GM12864 (cell line): ENCODE results near the gene SLITRK1.

Source experiments
- DNase-seq: peaks from one replicate; pipeline ENCODE4 v3.0.0-alpha.2; 2011; ENCODE audit warnings: low read depth
- H3K4me3 ChIP-seq: 2 replicates; pipeline ENCODE4 v1.5.1; 2011; ENCODE audit warnings: mild to moderate bottlenecking, low read depth, low read length, control low read depth
- CTCF ChIP-seq: IDR thresholded peaks from 2 replicates; pipeline ENCODE4 v1.5.1; 2011; ENCODE audit warnings: low read depth, mild to moderate bottlenecking, moderate library complexity, low read length, control low read depth, inconsistent platforms; ENCODE audit errors: missing control alignments

Gene SLITRK1

DNA sequence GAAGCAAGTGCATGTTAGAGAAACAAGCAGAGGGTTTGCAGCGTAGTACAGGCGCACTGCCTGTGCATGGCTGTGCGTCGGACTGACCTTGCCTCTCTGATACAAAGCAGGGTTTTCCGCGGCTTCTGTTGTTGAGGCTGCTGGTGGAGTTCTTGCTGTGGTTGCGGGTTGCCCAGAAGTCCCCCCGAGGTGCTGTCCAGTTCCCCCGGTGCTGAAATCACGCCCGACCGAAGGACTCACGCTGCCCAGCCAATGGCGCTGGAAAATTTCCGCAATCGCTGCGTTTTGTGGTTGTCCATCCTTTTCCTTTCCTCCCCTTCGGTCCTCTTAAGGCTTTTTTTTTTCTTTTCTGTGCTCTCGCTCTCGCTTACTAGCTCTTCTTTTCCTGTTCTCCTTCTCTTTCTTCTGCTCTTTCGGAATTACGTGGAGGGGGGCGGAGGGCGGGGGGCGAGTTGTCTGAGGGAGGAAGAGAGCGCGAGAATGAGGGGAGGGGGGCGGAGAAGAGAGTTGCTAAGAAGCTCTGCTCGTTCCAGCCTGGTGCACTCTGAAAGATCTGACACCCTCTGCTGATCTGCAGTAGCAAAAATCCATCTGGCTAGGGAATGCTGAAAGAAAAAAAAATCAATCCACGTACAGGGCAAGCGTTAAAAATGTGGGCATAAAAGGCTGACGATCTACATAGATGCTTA lies at the start of gene SLITRK1:
TSS of gene SLITRK1 (minus strand) at position 558 of the 689 bp plus-strand sequence. CDS start 967 bp downstream, outside the sequence.
- TF ChIP-seq CTCF: no peak
- H3K4me3 ChIP-seq: no peak within 1 kb of the TSS
- DNase-seq: no peak

DNA sequence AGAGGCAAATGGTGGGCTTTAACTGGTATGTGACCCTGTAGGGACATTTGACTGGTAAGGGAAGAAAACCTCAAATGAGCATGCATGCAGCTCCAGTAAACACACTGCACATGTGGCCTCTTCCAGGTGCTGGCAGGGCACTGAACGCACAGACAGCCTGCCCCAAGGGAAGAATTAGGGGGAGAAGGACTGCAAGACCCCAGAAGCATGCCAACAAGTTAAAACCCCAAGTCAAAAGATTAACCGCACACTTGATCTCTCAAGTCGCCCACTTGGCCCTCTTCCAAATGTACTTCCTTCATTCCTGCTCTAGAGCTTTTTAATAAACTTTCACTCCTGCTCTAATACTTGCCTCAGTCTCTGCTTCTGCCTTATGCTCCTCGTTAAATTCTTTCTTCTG lies 46.9 kb upstream of the SLITRK1 start:
- DNase-seq: no peak
- no peak overlapping the region for H3K4me3 ChIP-seq
- no peak for TF ChIP-seq CTCF

GRCh38 chr13:83919775-83920174 lies 37.5 kb upstream of the SLITRK1 start:
- DNase-seq: no peak
- no peak for TF ChIP-seq CTCF
- no peak overlapping the region for H3K4me3 ChIP-seq

GRCh38 chr13:83914368-83914767 lies 32.1 kb upstream of the SLITRK1 start:
- no peak overlapping the region for H3K4me3 ChIP-seq
- DNase-seq: no peak
- no peak for TF ChIP-seq CTCF

DNA sequence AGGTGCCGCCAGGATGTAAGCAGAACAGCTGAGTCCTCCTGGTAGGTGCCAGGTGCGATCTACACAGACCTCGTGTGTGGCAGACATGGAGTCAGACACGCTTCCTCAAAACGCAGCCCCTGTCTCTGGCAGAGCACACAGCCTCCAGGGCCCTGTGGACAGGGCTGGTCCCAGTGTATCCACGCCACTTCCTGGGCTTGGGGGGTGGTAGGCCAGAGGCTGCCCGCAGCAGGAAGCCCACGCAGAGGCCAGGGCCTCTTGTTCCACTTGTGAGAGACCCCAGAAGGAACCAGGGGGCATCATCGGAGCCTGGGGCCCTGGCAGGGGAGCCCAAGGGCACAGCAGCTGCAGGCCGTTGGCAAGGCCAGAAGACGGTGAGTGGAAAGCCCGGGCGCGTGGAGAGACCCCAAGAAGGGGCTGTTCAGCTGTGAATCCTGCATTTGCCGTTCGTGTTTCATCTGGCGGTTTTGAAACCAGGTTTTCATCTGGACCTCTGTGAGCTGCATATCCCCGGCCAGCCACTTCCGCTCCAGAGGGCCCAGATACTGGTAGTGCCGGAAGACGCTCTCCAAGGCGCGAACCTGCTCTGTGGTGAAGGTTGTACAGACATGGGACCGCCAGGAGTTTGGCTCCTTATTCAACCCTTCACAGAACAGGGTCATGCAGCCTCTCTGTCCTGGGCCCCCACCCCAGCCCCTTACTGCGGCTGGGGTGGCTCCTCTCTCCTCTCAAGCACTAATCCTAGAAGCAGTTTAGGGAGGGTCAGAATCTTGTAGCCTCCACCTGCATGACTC lies 25.1 kb upstream of the SLITRK1 start:
- H3K4me3 ChIP-seq: no peak overlapping the region
- no peak for DNase-seq
- TF ChIP-seq CTCF: no peak

DNA sequence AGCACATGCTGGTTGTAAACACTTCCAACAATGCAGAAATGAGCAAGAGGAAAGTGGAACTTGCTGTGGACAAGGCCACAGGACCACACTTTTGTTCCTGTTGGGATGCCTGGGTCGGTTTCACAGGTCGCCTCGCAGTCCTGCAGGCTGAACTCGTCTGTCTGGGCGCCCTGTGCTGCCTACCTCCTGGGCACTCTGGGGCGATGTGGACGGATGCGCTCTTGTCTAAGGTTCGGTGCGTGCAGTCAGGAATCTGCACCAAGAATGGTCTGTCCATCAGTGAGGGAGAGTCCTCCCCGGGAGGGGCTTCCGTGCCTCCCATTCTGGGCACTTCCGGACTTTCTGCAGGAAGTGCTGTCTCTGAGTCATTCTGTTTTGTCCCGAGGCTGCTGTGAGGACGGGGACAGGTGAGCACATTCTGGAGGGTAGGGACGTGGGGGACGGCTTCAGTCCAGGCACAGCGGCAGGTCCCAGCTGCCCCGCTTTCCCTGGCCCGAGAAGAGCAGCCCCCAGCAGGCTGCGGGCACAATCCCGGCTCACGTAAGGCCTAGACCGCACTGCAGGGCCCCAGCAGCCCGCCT lies 24.1 kb upstream of the SLITRK1 start:
- no peak for DNase-seq
- H3K4me3 ChIP-seq: no peak overlapping the region

More for the DNA sequence above, 24.1 kb upstream of the SLITRK1 start:
- no peak for TF ChIP-seq CTCF
